ENCODE results near the gene SDK1. TPM values are rescaled to one million over a fixed set of nuclear protein-coding genes. Genes with fewer than 3 reads are reported as not detected.

Gene SDK1
- total RNA-seq, 1 donor from 2014 or later, result 0.26 TPM

GRCh38 chr7:4175346-4175973 lies 874.4 kb downstream of the SDK1 start:
- no peaks in the 10 kb centered on the region for H3K27me3 ChIP-seq (ENCODE audit: control insufficient read depth, insufficient read depth, low read length)
- H3K36me3 ChIP-seq (ENCODE audit: control insufficient read depth, insufficient read depth, low read length), result no peaks in the 10 kb centered on the region
- DNase-seq (ENCODE audit: low read depth) (no peak), FAIRE-seq (no peak)
- TF ChIP-seq, protein P1, sequence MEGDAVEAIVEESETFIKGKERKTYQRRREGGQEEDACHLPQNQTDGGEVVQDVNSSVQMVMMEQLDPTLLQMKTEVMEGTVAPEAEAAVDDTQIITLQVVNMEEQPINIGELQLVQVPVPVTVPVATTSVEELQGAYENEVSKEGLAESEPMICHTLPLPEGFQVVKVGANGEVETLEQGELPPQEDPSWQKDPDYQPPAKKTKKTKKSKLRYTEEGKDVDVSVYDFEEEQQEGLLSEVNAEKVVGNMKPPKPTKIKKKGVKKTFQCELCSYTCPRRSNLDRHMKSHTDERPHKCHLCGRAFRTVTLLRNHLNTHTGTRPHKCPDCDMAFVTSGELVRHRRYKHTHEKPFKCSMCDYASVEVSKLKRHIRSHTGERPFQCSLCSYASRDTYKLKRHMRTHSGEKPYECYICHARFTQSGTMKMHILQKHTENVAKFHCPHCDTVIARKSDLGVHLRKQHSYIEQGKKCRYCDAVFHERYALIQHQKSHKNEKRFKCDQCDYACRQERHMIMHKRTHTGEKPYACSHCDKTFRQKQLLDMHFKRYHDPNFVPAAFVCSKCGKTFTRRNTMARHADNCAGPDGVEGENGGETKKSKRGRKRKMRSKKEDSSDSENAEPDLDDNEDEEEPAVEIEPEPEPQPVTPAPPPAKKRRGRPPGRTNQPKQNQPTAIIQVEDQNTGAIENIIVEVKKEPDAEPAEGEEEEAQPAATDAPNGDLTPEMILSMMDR (IDR thresholded peaks at IDR 0.05; ENCODE audit: insufficient read depth, low read length, severe bottlenecking), result no peak
- H3K4me3 ChIP-seq (ENCODE audit: low read depth, low read length), result no peak overlapping the region

- DNase-seq (ENCODE audit: low read depth), result no peak
- no peaks in the 10 kb centered on the region for H3K27me3 ChIP-seq (ENCODE audit: control insufficient read depth, insufficient read depth, low read length)
These were observed 875.9 kb downstream of the SDK1 start for GRCh38 chr7:4177001-4177400.

GRCh38 chr7:4178416-4178815 lies 877.4 kb downstream of the SDK1 start:
- Histone ChIP-seq H3K4me3 (ENCODE audit: low read depth, low read length) (no peak overlapping the region), H3K36me3 (ENCODE audit: control insufficient read depth, insufficient read depth, low read length) (no peaks in the 10 kb centered on the region), H3K27me3 (ENCODE audit: control insufficient read depth, insufficient read depth, low read length) (no peaks in the 10 kb centered on the region)
- FAIRE-seq, result no peak
- TF ChIP-seq, protein P1 (IDR thresholded peaks at IDR 0.05; ENCODE audit: insufficient read depth, low read length, severe bottlenecking), result no peak
- no peak for DNase-seq (ENCODE audit: low read depth)

More at GRCh38 chr7:4177001-4177400, 875.9 kb downstream of the SDK1 start:
- peak; percentile 47 for FAIRE-seq
- Histone ChIP-seq H3K4me3 (ENCODE audit: low read depth, low read length) (no peak overlapping the region), H3K36me3 (ENCODE audit: control insufficient read depth, insufficient read depth, low read length) (no peaks in the 10 kb centered on the region)
- TF ChIP-seq, protein P1 (IDR thresholded peaks at IDR 0.05; ENCODE audit: insufficient read depth, low read length, severe bottlenecking), result no peak

- Histone ChIP-seq H3K27me3 (ENCODE audit: control insufficient read depth, insufficient read depth, low read length) (no peaks in the 10 kb centered on the region), H3K4me3 (ENCODE audit: low read depth, low read length) (no peak overlapping the region), H3K36me3 (ENCODE audit: control insufficient read depth, insufficient read depth, low read length) (no peaks in the 10 kb centered on the region)
- DNase-seq (ENCODE audit: low read depth) (no peak), FAIRE-seq (no peak)
- TF ChIP-seq, protein P1 (IDR thresholded peaks at IDR 0.05; ENCODE audit: insufficient read depth, low read length, severe bottlenecking), result no peak
These were observed 878.0 kb downstream of the SDK1 start for GRCh38 chr7:4178916-4179687.

DNA sequence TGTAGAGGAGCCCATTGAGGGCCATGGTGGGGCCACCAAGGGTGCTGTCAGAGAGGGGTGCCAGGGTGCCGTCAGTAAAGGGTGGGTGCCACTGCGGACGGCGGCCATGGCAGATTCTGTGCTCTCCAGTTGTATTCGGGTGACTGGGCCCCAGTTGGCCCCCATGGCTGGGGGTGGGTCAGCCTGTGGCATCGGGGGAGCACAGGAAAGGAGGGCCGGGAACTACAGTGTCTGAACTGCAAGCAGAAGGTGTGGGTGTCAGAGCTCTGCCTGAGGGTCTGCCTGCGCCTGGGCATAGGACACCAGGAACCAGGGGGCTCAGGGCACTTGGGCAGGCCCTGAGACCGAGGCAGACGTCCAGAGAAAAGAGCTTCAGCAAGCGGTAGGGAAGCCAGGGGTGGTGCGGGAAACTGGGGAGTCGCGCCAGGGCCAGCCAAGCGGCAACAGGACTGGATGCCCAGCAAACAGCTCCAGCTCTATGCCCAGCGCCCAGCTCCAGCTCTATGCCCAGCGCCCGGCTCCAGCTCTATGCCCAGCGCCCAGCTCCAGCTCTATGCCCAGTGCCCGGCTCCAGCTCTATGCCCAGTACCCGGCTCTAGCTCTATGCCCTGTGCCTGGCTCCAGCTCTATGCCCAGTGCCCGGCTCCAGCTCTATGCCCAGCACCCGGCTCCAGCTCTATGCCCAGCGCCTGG lies 878.8 kb downstream of the SDK1 start:
- TF ChIP-seq, protein P1 (IDR thresholded peaks at IDR 0.05; ENCODE audit: insufficient read depth, low read length, severe bottlenecking), result no peak
- no peaks in the 10 kb centered on the region for H3K27me3 ChIP-seq (ENCODE audit: control insufficient read depth, insufficient read depth, low read length)
- FAIRE-seq (no peak), DNase-seq (ENCODE audit: low read depth) (no peak)
- H3K36me3 ChIP-seq (ENCODE audit: control insufficient read depth, insufficient read depth, low read length), result no peaks in the 10 kb centered on the region
- no peak overlapping the region for H3K4me3 ChIP-seq (ENCODE audit: low read depth, low read length)
